Breast epithelium (tissue), 4 donors: ENCODE measurements around the gene MTG1. TPM values are rescaled to one million over a fixed set of nuclear protein-coding genes. Genes with fewer than 3 reads are reported as not detected.

Experiments
- DNase-seq, 2 donors: peaks; one replicate each; pipeline ENCODE4 v3.0.0-alpha.2; 2019; ENCODE audit warnings: low spot score in 2 of 2
- H3K27ac ChIP-seq, 2 donors: fragments of 200-600 bp; sonication (generic) in 1 of 2; one replicate each; pipeline ENCODE4 v1.5.1; 2016 to 2019; ENCODE audit warnings: mild to moderate bottlenecking in 1 of 2
- H3K27me3 ChIP-seq, 2 donors: fragments of 200-600 bp; sonication (generic) in 1 of 2; one replicate each; pipeline versions ENCODE4 v1.5.1 to v1.6.0; 2017 to 2019; ENCODE audit warnings: control low read depth in 1 of 2, mild to moderate bottlenecking in 1 of 2
- H3K36me3 ChIP-seq: fragments of 200-600 bp; one replicate; pipeline ENCODE4 v1.5.1; 2019
- H3K4me1 ChIP-seq, 2 donors: fragments of 200-600 bp; sonication (generic); one replicate each; pipeline ENCODE4 v1.5.1; 2016 to 2019; ENCODE audit warnings: control low read depth in 1 of 2
- H3K4me3 ChIP-seq, 3 donors: fragments of 200-600 bp; sonication (generic); 1 replicate in 2 of 3; 2 replicates in 1 of 3; pipeline ENCODE4 v1.5.1; 2016 to 2019; ENCODE audit warnings: mild to moderate bottlenecking in 3 of 3, moderate library complexity in 2 of 3
- H3K9me3 ChIP-seq, 2 donors: fragments of 200-600 bp; sonication (generic) in 1 of 2; one replicate each; pipeline ENCODE4 v1.5.1; 2016 to 2019; ENCODE audit warnings: control low read depth in 1 of 2
- POLR2A ChIP-seq: fragments of 450-650 bp; IDR thresholded peaks from one replicate; pipeline ENCODE4 v1.6.1; 2016; ENCODE audit warnings: antibody characterized with exemption, mild to moderate bottlenecking, moderate library complexity
- POLR2AphosphoS5 ChIP-seq, 3 donors: sonication (generic); formaldehyde crosslinking; IDR thresholded peaks; one replicate each; pipeline ENCODE4 v1.6.1; 2017; ENCODE audit warnings: antibody characterized with exemption in 3 of 3
- intact Hi-C: fragments of 100-400 bp; cut with DNase I; formaldehyde crosslinking; loops from one replicate; pipeline ENCODE4 v1.15.1; 2023; ENCODE audit warnings: low total_unique reads
- total RNA-seq, 3 donors: library from RNA; depleted of rRNA; stranded (reverse); fragments of >200 nt; gene quantifications; one replicate each; pipeline ENCODE4 v1.1.0, GENCODE V29; 2016
- TF ChIP-seq, protein P1 (sequence below), 3 donors: fragments of 450-650 bp; IDR thresholded peaks; one replicate each; pipeline ENCODE4 v1.5.1; 2016 to 2017; ENCODE audit warnings: antibody characterized with exemption in 3 of 3, mild to moderate bottlenecking in 3 of 3, moderate library complexity in 3 of 3

MTG1 gene
- total RNA-seq, 3 donors from 2014 or later = 22.9 to 56.4 (median 37.0) TPM

DNA sequence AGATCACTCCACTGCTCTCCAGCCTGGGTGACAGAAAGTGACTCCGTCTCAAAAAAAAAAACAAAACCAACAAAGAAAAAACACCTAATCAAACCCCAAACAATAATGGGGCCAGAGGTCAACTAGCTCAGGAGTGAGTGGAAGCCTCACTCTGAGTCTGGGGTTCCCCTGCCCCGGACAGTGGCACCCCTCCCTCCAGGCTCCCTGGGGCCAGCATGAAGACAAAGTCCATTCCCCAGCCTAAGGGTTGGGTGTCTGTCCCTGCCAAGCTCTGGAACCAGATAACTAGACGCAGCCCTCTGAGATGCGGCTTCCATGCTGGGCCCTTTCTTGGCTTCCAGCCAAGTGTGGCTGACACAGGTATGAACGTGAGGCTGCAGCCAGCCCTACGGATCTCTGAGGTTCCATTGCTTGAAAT is 34.4 kb upstream of the MTG1 start:
- Histone ChIP-seq H3K4me3 (no peak overlapping the region), H3K27me3 (no peaks in the 10 kb centered on the region), H3K9me3 (no peaks in the 10 kb centered on the region), H3K4me1 (peaks cover 0 to 4% of the 10 kb centered on the region in 2 donors), H3K36me3 (no peaks in the 10 kb centered on the region), H3K27ac (no peak overlapping the region)
- no peak for DNase-seq
- TF ChIP-seq, protein P1, sequence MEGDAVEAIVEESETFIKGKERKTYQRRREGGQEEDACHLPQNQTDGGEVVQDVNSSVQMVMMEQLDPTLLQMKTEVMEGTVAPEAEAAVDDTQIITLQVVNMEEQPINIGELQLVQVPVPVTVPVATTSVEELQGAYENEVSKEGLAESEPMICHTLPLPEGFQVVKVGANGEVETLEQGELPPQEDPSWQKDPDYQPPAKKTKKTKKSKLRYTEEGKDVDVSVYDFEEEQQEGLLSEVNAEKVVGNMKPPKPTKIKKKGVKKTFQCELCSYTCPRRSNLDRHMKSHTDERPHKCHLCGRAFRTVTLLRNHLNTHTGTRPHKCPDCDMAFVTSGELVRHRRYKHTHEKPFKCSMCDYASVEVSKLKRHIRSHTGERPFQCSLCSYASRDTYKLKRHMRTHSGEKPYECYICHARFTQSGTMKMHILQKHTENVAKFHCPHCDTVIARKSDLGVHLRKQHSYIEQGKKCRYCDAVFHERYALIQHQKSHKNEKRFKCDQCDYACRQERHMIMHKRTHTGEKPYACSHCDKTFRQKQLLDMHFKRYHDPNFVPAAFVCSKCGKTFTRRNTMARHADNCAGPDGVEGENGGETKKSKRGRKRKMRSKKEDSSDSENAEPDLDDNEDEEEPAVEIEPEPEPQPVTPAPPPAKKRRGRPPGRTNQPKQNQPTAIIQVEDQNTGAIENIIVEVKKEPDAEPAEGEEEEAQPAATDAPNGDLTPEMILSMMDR (IDR thresholded peaks at IDR 0.05) = no peak
- TF ChIP-seq POLR2AphosphoS5 (IDR thresholded peaks at IDR 0.05) (no peak), POLR2A (no peak)
- intact Hi-C loops = no loop called here

DNA sequence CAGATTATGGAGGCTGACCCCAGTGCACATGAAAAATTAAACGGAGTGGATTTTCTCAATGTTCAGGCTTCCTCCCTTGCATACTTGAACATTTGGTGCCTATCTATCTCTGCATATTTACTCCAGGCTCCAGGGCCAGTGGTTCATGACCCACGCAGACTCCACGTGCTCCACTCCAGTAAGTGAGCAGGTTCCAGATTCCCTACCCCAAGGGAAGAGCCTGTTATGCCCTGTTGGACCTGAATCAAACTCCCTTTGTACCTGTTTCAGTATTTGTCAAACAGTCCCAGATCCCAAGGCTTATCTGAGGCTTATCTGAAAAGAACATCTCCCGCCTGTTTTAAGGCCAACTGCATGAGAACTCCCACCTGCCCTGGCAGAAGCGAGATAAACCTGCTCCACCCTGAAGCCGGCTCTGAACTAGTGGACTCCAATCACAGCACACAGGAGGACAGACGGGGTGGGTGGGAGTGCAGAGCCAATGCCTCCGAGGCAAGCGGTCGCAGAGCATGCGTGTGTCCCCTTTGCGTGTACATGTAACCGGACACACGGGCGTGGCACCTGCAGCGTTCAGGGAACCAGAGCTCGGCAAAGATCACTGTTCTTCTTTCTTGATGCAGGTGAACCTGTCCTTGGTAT is 33.9 kb upstream of the MTG1 start:
- Histone ChIP-seq H3K4me3 (no peak overlapping the region), H3K27me3 (no peaks in the 10 kb centered on the region), H3K27ac (no peak overlapping the region), H3K4me1 (peaks cover 0 to 4% of the 10 kb centered on the region in 2 donors), H3K9me3 (no peaks in the 10 kb centered on the region), H3K36me3 (no peaks in the 10 kb centered on the region)
- intact Hi-C loops = no loop called here
- TF ChIP-seq, protein P1 (IDR thresholded peaks at IDR 0.05) = no peak
- no peak for TF ChIP-seq POLR2AphosphoS5 (IDR thresholded peaks at IDR 0.05)
- TF ChIP-seq POLR2A = no peak
- DNase-seq = no peak

DNA sequence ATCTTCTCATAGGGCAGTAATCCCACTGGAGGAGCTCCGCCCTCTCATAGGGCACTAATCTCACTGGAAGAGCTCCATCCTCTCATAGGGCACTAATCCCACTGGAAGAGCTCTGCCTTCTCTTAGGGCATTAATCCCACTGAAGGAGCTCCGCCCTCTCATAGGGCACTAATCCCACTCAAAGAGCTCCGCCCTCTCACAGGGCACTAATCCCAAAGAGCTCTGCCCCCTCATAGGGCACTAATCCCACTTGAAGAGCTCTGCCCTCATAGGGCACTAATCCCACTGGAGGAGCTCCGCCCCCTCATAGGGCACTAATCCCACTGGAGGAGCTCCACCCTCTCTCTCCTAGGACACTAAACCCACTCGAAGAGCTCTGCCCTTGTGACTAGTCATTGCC is 32.7 kb upstream of the MTG1 start:
- Histone ChIP-seq H3K4me3 (no peak overlapping the region), H3K36me3 (no peaks in the 10 kb centered on the region), H3K9me3 (no peaks in the 10 kb centered on the region), H3K27ac (no peak overlapping the region), H3K27me3 (no peaks in the 10 kb centered on the region), H3K4me1 (peaks cover 0 to 4% of the 10 kb centered on the region in 2 donors)
- intact Hi-C loops = no loop called here
- TF ChIP-seq POLR2AphosphoS5 (IDR thresholded peaks at IDR 0.05) = no peak
- TF ChIP-seq POLR2A = no peak
- TF ChIP-seq, protein P1 (IDR thresholded peaks at IDR 0.05) = no peak
- no peak for DNase-seq

DNA sequence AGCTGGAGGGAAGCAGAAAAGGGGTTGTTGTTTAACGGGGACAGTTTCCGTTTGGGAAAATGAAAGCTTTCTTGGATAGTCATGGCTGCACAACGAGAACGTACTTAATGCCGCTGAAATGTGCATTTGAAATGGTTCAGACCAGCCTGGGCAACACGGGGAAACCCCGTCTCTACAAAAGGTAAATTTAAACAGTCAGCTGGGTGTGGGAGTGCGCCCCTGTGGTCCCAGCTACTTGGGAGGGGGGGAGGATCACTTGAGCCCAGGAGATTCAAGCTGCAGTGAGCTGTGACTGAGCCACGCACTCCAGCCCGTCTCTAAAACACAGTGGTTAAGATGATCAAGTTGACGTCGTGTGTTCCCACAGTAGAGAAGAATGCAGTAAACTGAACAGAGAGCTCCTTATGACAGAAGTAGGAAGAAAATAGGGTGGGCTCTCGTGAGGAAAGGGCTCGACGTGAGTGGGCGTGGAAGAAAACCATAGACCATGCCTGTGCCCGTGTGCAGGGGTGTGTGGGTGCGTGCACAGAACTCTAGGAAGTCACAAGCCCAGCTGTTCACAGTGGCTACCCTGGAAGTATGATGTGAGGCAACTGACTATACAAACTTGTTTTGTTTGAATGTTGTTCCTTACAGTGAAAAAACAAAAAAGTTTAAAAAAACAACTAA is 32.0 kb upstream of the MTG1 start:
- TF ChIP-seq POLR2A = no peak
- Histone ChIP-seq H3K36me3 (no peaks in the 10 kb centered on the region), H3K27ac (no peak overlapping the region)

DNA sequence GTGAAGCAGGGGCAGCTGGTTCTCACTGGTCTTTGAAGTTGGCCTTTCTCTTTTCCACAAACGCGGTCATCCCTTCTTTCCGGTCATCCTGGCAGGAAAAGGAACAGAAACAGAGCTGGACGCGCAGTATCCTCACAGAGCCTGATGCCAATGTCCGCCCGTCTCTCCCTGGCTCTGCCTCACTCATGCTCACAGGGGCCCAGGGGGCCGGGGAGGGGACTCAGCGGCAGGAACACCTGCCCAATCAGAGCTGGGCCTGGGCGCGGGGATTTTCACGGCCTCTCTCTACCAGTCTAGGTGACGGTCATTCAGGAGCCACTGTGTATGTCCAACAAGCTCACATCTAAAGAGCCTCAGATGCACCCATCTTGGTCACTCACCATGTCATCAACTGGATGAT is 31.1 kb upstream of the MTG1 start:
- TF ChIP-seq POLR2A = no peak
- no peak for TF ChIP-seq POLR2AphosphoS5 (IDR thresholded peaks at IDR 0.05)
- TF ChIP-seq, protein P1 (IDR thresholded peaks at IDR 0.05) = no peak
- Histone ChIP-seq H3K27me3 (no peaks in the 10 kb centered on the region), H3K9me3 (no peaks in the 10 kb centered on the region), H3K27ac (no peak overlapping the region), H3K4me1 (no peaks in the 10 kb centered on the region), H3K36me3 (no peaks in the 10 kb centered on the region), H3K4me3 (no peak overlapping the region)
- DNase-seq = no peak
- intact Hi-C loops = no loop called here

More for the DNA sequence above, 32.0 kb upstream of the MTG1 start:
- intact Hi-C loops = no loop called here
- DNase-seq = no peak
- no peaks in the 10 kb centered on the region for H3K4me1 ChIP-seq
- H3K4me3 ChIP-seq = no peak overlapping the region
- no peaks in the 10 kb centered on the region for H3K27me3 ChIP-seq
- no peaks in the 10 kb centered on the region for H3K9me3 ChIP-seq
